GM23248 (cell line): Measurements from ENCODE around the gene SMPD1.

Experiments
- EZH2 ChIP-seq: fragments of 200-600 bp; sonication (generic); IDR thresholded peaks from 2 replicates; pipeline ENCODE4 v1.6.1; 2018; ENCODE audit warnings: antibody characterized with exemption, mild to moderate bottlenecking; ENCODE audit not compliant: insufficient read depth, poor library complexity, severe bottlenecking
- EZH2phosphoT487 ChIP-seq: fragments of 200-600 bp; sonication (generic); IDR thresholded peaks from 2 replicates; pipeline ENCODE4 v1.6.1; 2018; ENCODE audit warnings: antibody characterized with exemption, moderate library complexity, mild to moderate bottlenecking, low read depth; ENCODE audit not compliant: insufficient read depth

DNA sequence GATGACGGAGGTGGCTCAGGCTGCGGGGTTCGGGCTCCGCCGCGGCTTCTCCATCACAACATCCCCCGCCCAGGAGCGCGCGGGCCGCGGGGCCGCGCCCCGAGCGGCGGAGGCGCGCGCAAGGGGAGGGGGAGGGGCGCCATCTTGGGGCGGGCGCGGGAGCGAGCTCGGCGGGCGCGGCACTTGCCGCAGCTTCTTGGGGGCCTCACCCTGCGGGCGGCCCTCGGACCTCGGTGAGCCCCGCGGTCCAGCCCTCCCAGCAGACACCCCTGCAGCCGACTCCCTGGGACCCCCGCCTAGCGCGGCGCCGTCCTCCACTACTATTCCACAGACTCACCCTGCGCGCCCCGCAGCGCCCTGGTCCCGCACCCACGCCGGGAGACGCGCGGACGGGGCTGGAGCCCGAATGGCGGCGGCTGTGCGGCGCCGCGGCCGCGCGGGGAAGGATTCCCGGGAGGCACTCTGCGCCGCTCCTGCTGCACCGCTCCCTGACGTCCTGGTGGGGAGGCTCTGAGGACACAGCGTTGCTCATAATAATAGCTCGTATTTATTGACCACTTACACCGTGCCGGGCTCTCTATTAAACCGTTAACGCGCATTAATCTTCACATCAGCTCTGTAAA lies 28.8 kb downstream of the SMPD1 start, which contains the start of gene APBB1:
- TF ChIP-seq EZH2 (no peak), EZH2phosphoT487 (no peak)
